ENCODE measurements around the gene FGFRL1. TPM values are rescaled to one million over a fixed set of nuclear protein-coding genes. Genes with fewer than 3 reads are reported as not detected.

FGFRL1 gene
- total RNA-seq, 2 donors from 2014 or later: 61.1 to 84.0 TPM

GRCh38 chr4:1014291-1015167 lies 3.1 kb downstream of the FGFRL1 start:
- TF ChIP-seq CTCF (IDR thresholded peaks at IDR 0.05): no peak
- ATAC-seq (ENCODE audit: insufficient number of reproducible peaks, low FRiP score, low read depth) (no peak), DNase-seq (ENCODE audit: low spot score) (no peak)
- Histone ChIP-seq H3K27me3 (replicated peaks; ENCODE audit: insufficient read depth) (no peaks in the 10 kb centered on the region), H3K4me3 (no peak overlapping the region), H3K27ac (no peak overlapping the region), H3K4me1 (ENCODE audit: control insufficient read depth in 1 of 2, low read depth in 2 of 2) (peaks cover 4 to 36% of the 10 kb centered on the region in 2 donors), H3K36me3 (no peaks in the 10 kb centered on the region), H3K9me3 (no peaks in the 10 kb centered on the region)

- TF ChIP-seq CTCF (IDR thresholded peaks at IDR 0.05): no peak
- Histone ChIP-seq H3K9me3 (no peaks in the 10 kb centered on the region), H3K36me3 (no peaks in the 10 kb centered on the region), H3K4me1 (ENCODE audit: control insufficient read depth in 1 of 2, low read depth in 2 of 2) (peaks cover 4 to 32% of the 10 kb centered on the region in 2 donors), H3K27me3 (replicated peaks; ENCODE audit: insufficient read depth) (no peaks in the 10 kb centered on the region), H3K27ac (no peak overlapping the region), H3K4me3 (no peak overlapping the region)
- no peak for ATAC-seq (ENCODE audit: insufficient number of reproducible peaks, low FRiP score, low read depth)
- no peak for DNase-seq (ENCODE audit: low spot score)
These were observed 3.8 kb downstream of the FGFRL1 start for GRCh38 chr4:1015179-1015578.

GRCh38 chr4:1015746-1016145 lies 4.3 kb downstream of the FGFRL1 start:
- no peak for DNase-seq (ENCODE audit: low spot score)
- no peak overlapping the region for H3K27ac ChIP-seq
- no peak overlapping the region for H3K4me3 ChIP-seq
- no peaks in the 10 kb centered on the region for H3K9me3 ChIP-seq
- no peak for TF ChIP-seq CTCF (IDR thresholded peaks at IDR 0.05)
- peaks cover 4 to 26% of the 10 kb centered on the region in 2 donors for H3K4me1 ChIP-seq (ENCODE audit: control insufficient read depth in 1 of 2, low read depth in 2 of 2)
- no peaks in the 10 kb centered on the region for H3K27me3 ChIP-seq (replicated peaks; ENCODE audit: insufficient read depth)
- no peaks in the 10 kb centered on the region for H3K36me3 ChIP-seq
- no peak for ATAC-seq (ENCODE audit: insufficient number of reproducible peaks, low FRiP score, low read depth)

GRCh38 chr4:1017211-1017610 lies 5.8 kb downstream of the FGFRL1 start:
- Histone ChIP-seq H3K36me3 (peaks cover 2% of the 10 kb centered on the region), H3K27me3 (replicated peaks; ENCODE audit: insufficient read depth) (no peaks in the 10 kb centered on the region), H3K27ac (no peak overlapping the region), H3K4me3 (no peak overlapping the region), H3K4me1 (ENCODE audit: control insufficient read depth in 1 of 2, low read depth in 2 of 2) (peaks cover 4 to 21% of the 10 kb centered on the region in 2 donors), H3K9me3 (no peaks in the 10 kb centered on the region)
- DNase-seq (ENCODE audit: low spot score): no peak
- no peak for ATAC-seq (ENCODE audit: insufficient number of reproducible peaks, low FRiP score, low read depth)
- TF ChIP-seq CTCF (IDR thresholded peaks at IDR 0.05): no peak

- Histone ChIP-seq H3K27me3 (replicated peaks; ENCODE audit: insufficient read depth) (no peaks in the 10 kb centered on the region), H3K36me3 (peaks cover 6% of the 10 kb centered on the region), H3K4me1 (ENCODE audit: control insufficient read depth in 1 of 2, low read depth in 2 of 2) (peaks cover under 1 to 16% of the 10 kb centered on the region in 2 donors), H3K27ac (no peak overlapping the region), H3K4me3 (no peak overlapping the region), H3K9me3 (no peaks in the 10 kb centered on the region)
- no peak for DNase-seq (ENCODE audit: low spot score)
- ATAC-seq (ENCODE audit: insufficient number of reproducible peaks, low FRiP score, low read depth): no peak
- TF ChIP-seq CTCF (IDR thresholded peaks at IDR 0.05): no peak
These were observed 6.3 kb downstream of the FGFRL1 start for GRCh38 chr4:1017706-1018105.

All from thoracic aorta (tissue), 2 donors.